Fibroblast of gingiva (primary cell): ENCODE data around the gene BRK1.
A peak's percentile ranks its signal among the peaks of the same experiment; 100 is the strongest.
"Not testable (repeated sequence)": the region's sequence is repeated elsewhere in the genome, so short reads cannot be mapped to it uniquely, and the experiment has no call there.

Experiments used
- DNase-seq: peaks from one replicate; pipeline ENCODE4 v3.0.0-alpha.2; 2011; ENCODE audit warnings: low read depth

The BRK1 gene

DNA sequence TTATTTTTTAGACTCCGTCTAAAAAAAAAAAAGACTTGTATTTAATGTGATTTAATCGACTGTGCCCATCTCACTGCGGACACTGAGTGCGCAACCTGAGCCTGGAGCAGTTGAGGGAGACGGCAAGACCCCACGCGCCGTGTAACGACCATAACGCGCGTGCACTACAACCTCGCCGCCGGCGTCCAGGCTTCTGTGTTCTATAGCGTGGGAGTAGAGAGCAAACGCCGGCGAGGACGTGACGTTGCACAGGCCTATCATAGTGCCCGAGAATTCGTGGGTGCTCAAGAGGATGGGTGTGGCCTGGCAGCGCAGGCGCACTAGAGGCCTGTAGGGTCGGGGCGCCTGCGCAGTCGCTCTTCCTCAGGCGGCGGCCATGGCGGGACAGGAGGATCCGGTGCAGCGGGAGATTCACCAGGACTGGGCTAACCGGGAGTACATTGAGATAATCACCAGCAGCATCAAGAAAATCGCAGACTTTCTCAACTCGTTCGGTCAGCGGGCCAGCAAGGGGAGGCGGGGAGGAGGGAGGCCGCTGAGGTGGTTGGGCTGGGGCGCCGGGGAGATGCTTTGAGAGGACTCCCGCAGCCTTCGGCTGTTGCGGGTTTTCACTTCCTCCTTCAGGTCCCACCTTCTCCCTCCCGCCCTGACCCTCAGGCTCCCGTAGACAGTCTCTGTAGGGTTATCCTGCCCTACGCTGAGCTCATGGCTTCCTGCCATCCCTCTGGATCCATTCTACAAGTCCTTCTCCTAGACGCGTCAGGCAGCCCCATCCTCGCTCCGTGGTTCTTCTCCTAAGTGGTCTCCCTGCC lies at the start of gene BRK1:
TSS of gene BRK1 (plus strand) at position 350 of the 812 bp plus-strand sequence. CDS start at position 377, 27 bp downstream.
- DNase-seq: peak; percentile 93

GRCh38 chr3:10070077-10070476 lies 45.4 kb upstream of the BRK1 start:
- not testable (repeated sequence) for DNase-seq

GRCh38 chr3:10074666-10075065 lies 40.8 kb upstream of the BRK1 start:
- DNase-seq: no peak

- DNase-seq: no peak
Measured at GRCh38 chr3:10081871-10082270, 33.6 kb upstream of the BRK1 start.

GRCh38 chr3:10085738-10086137 lies 29.7 kb upstream of the BRK1 start:
- no peak for DNase-seq

DNA sequence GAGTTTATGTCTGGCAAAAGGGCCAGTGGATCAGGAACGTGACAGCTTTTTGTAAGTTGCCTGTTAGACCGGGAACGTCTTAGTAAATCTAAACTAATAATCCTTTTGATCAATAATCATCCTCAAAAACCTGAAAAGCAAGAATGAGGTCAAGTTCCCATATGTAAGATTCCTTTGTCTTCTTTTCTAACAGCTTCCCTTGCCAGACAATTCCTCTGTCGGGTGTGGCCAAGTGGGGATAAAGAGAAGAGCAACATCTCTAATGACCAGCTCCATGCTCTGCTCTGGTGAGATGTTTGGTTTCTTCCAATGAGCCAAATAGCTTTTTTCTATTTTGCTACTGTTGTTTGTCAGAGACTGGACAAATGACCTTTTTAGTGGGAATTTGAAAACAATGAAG lies 27.2 kb upstream of the BRK1 start:
- DNase-seq: no peak

DNA sequence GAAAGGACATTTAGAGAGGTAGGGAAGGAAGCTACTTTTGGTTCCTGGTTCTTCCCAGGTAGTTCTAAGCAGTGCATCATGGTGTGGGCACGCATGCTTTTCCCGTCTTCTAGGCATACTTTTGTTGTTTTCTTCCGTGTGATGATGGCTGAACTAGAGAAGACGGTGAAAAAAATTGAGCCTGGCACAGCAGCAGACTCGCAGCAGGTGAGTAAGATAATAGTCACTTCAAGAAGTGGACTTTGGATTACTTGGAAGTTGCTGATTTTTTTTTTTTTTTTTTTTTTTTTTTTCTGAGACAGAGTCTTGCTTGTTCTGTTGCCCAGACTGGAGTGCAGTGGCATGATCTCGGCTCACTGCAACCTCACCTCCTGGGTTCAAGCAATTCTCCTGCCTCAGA lies 25.3 kb upstream of the BRK1 start:
- no peak for DNase-seq

DNA sequence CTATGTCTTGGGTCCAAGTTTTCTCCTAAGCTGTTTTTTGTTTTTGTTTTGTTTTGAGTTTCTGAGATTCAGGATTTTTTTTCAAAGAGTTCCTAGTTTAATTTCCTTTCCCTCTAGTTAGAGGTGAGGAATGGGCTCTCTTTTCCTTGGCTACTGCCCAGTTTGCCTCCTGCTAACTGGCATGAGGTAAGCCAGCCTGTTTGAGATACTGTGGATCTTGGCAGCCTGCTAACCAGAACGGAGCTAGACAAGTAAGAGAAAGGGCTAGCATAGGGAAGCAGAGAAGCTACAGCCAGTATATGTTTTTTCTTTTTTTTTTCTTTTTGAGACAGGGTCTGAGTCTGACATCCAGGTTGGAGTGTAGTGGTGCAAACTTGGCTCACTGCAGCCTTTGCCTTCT lies 24.7 kb upstream of the BRK1 start:
- not testable (repeated sequence) for DNase-seq

- not testable (repeated sequence) for DNase-seq
Measured at GRCh38 chr3:10091387-10091786, 24.1 kb upstream of the BRK1 start.

DNA sequence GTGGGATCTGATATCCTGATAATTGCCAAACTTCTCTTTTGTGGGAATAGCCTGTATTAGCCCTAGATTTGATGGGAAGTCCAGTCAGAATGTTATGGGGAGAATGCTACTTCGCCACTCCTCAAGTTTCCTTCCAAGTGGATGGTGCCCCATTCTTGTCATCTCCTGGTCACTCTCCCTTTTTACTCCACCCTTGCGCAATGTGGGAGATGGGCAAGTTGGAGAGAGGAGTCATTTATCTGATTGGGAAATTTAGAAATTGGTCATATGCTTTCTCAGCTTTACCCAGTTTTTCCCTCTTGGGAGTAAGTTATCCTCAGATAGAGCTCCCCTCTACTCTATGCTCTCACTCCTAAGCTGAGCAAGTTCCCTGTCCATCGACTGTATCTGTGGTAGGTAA lies 21.8 kb upstream of the BRK1 start:
- peak; percentile 8 for DNase-seq

DNA sequence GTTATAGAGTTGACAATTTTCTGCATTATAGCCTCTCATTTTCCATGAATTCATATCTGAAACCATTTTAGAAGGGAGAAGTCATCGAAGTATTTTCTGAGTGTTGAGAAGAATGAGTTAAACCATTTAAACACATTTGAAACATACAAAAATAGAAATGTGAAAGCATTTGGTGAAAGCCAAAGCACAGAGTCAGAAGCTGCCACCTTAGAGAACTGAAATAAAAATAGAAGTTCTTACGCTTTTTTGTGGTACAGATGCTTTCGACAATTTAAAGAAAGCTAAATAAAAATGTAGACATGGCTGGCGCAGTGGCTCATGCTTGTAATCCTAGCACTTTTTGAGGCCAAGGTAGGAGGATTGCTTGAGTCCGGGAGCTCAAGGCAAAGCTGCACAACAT lies 16.4 kb upstream of the BRK1 start:
- no peak for DNase-seq

- no peak for DNase-seq
Measured at GRCh38 chr3:10106919-10107318, 8.6 kb upstream of the BRK1 start.

DNA sequence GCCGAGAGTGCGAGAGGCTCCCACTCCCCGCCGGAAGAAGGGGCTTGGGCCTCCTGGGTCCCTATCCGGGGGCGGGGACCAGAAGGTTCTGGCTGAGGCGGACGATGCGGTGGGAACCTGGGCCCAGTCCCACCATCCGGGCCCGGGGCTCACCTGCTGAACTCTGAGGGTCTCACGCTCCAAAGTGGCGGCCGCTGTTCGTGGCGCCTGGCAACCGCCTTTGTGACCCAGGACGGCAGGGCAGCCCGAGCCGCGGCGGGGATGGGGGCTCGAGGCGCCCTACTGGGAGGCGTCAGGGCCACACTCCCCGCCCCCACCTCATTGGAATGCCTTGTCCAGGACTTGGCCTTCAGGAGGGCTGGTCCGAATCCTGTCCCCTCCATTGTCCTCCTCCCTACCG lies 7.4 kb upstream of the BRK1 start, which contains the start of gene FANCD2OS:
TSS of gene FANCD2OS (minus strand) at position 165 of the 400 bp plus-strand sequence. CDS start 3,481 bp downstream, outside the sequence.
- no peak for DNase-seq

GRCh38 chr3:10116138-10116460 lies 624 bp downstream of the BRK1 start:
- DNase-seq: peak; percentile 22

DNA sequence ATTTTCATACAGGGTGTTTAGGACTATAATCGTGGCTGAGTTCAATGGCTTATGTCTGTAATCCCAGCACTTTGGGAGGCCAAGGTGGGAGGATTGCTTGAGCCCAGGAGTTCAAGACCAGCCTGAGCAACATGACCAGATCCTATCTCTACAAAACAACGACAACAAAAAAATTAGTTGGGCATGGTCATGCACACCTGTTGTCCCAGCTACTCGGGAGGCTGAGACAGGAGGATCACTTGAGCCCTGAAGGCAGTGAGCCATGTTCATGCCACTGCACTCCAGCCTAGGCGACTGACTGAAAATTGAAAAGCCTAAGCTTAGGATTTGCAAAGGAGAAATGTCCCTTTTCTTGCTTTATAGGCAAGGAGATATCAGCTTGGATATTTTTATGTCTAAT lies 1.5 kb downstream of the BRK1 start:
- DNase-seq: no peak

DNA sequence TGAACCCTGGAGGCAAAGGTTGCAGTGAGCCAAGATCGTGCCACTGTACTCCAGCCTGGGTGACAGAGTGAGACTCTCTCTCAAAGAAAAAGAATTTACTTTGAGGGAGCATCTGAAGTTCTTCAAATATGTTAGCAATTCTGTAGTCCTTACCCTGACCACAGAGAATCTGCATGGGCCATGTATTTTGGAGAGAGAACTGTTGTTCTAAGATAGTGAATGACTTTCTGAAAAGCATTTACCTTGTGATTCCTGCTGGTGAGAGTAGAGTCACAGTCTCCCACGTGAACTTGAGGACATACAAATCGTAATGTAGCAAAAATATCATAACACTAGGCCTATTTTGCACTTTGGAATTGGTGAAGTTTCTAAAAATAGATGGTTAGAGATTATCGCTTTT lies 3.9 kb downstream of the BRK1 start:
- DNase-seq: no peak

GRCh38 chr3:10121064-10121463 lies 5.6 kb downstream of the BRK1 start:
- DNase-seq: no peak

- DNase-seq: no peak
Measured at GRCh38 chr3:10122724-10123123, 7.2 kb downstream of the BRK1 start.

DNA sequence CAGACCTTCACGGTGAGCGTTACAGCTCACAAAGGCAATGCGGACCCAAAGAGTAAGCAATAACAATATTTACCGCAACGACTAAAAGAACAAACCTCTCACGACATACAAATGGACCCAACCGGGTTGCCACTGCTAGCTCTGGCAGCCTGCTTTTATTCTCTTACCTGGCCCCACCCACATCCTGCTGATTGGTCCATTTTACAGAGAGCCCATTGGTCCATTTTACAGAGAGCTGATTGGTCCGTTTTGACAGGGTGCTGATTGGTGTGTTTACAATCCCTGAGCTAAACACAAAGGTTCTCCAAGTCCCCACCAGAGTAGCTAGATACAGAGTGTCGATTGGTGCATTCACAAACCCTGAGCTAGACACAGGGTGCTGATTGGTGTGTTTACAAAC lies 20.4 kb downstream of the BRK1 start:
- not testable (repeated sequence) for DNase-seq

DNA sequence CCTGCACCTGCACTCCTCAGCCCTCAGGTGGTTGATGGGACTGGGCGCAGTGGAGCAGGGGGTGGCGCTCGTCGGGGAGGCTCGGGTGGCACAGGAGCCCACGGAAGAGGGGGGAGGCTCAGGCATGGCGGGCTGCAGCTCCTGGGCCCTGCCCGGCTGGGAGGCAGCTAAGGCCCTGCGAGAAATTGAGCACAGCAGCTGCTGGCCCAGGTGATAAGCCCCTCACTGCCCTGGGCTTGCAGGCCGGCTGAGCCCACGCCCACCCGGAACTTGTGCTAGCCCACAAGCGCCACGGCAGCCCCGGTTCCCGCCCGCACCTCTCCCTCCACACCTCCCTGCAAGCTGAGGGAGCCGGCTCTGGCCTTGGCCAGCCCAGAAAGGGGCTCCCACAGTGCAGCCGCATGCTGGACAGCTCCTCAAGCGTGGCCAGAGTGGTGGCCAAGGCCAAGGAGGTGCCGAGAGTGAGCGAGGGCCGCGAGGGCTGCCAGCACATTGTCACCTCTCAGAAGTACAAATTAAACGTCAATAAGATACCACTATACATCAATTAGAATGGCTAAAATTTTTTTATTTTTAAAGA lies 21.0 kb downstream of the BRK1 start:
- no peak for DNase-seq

- no peak for DNase-seq
Measured at GRCh38 chr3:10137178-10137577, 21.7 kb downstream of the BRK1 start.

- peak; percentile 7 for DNase-seq
Measured at GRCh38 chr3:10140996-10141546, 25.6 kb downstream of the BRK1 start.
